SK-N-SH treated with all-trans-retinoic acid at 6 μM for 48 hours (cell line): ENCODE results near the gene PGS1.

ENCODE experiments used
- TCF4 ChIP-seq: fragments of 250-450 bp; sonication (Bioruptor Pico); IDR thresholded peaks from 2 replicates; pipeline ENCODE4 v1.8.0; 2021; ENCODE audit warnings: mild to moderate bottlenecking, moderate library complexity, borderline replicate concordance
- ZFP30 ChIP-seq: fragments of 450-650 bp; formaldehyde crosslinking; IDR thresholded peaks from 2 replicates; pipeline ENCODE4 v1.5.0; 2022; ENCODE audit warnings: mild to moderate bottlenecking, moderate library complexity
- ZNF565 ChIP-seq: fragments of 450-650 bp; formaldehyde crosslinking; conservative IDR thresholded peaks from 2 replicates; pipeline ENCODE4 v1.5.0; 2020; ENCODE audit warnings: low read depth, mild to moderate bottlenecking, moderate library complexity

- no peak for TF ChIP-seq ZFP30
- TF ChIP-seq TCF4 (CRISPR knock-in tag), result no peak
- no peak for TF ChIP-seq ZNF565 (CRISPR knock-in tag)
Observed at GRCh38 chr17:78364436-78365281, 13.8 kb upstream of the PGS1 start.
